Osteocyte (in vitro differentiated cells): ENCODE data around the gene TEF. TPM values are rescaled to one million over a fixed set of nuclear protein-coding genes. Genes with fewer than 3 reads are reported as not detected.

Experiments used
- DNase-seq: peaks from one replicate; pipeline ENCODE4 v3.0.0; 2021; ENCODE audit warnings: mixed read lengths; ENCODE audit not compliant: unreplicated experiment; ENCODE audit errors: extremely low spot score
- H3K27ac Mint-ChIP-seq: one replicate; pipeline ENCODE4 v1.8.0; 2021; ENCODE audit warnings: mild to moderate bottlenecking, mixed read lengths; ENCODE audit not compliant: unreplicated experiment
- H3K27me3 Mint-ChIP-seq: one replicate; pipeline ENCODE4 v1.8.0; 2021; ENCODE audit warnings: mixed read lengths; ENCODE audit not compliant: unreplicated experiment
- H3K36me3 Mint-ChIP-seq: one replicate; pipeline ENCODE4 v1.8.0; 2021; ENCODE audit warnings: mixed read lengths; ENCODE audit not compliant: unreplicated experiment
- H3K4me1 Mint-ChIP-seq: one replicate; pipeline ENCODE4 v1.8.0; 2021; ENCODE audit warnings: mixed read lengths; ENCODE audit not compliant: unreplicated experiment
- H3K4me3 Mint-ChIP-seq: one replicate; pipeline ENCODE4 v1.8.0; 2021; ENCODE audit warnings: mild to moderate bottlenecking, moderate library complexity, mixed read lengths; ENCODE audit not compliant: unreplicated experiment
- H3K9me3 Mint-ChIP-seq: one replicate; pipeline ENCODE4 v1.8.0; 2021; ENCODE audit warnings: mixed read lengths; ENCODE audit not compliant: unreplicated experiment
- total RNA-seq: library from RNA; stranded (reverse); gene quantifications from 2 replicates; pipeline ENCODE4 v1.2.1, GENCODE V29; 2021
- TF ChIP-seq, protein P1 (sequence below): fragments of 200-600 bp; sonication (generic); IDR thresholded peaks from 2 replicates; pipeline ENCODE4 v1.5.0; 2021; ENCODE audit warnings: antibody characterized with exemption, mild to moderate bottlenecking, moderate library complexity

The TEF gene
- total RNA-seq, 1 donor from 2014 or later, result 5.7 TPM

DNA sequence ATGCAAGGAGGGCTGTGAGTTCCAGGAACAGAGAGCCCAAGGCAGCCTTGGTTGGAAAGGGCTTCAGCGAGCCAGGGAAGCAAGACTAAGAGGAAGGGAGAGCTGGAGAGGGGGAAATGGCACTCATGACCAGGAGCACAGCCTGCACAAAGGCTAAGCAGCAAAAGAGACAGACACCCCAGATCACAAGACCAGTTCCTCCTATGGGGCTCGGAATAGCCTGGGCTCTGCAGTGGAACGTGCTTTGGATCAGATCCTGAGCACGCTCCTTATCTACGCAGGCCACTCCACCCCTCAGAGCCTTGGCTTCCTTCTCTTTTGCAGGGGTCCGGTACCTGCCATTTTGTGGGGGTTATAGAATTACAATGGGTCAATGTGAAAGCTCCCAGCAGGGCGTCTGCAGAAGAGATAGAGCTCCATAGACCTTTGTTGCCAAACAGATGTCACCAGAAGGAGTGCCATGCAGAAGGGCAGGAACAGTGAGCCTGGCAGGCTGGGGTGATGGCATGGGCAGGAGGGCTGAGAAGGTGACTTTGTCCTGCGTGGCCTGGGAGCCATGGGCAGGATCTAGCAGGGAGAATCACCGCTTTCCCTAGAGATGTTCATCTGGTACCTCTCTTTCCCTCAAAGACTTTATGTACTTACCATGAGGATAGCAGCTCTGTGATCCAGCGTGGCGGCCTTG lies 46.6 kb upstream of the TEF start:
- no peak overlapping the region for H3K27ac Mint-ChIP-seq
- TF ChIP-seq, protein P1, sequence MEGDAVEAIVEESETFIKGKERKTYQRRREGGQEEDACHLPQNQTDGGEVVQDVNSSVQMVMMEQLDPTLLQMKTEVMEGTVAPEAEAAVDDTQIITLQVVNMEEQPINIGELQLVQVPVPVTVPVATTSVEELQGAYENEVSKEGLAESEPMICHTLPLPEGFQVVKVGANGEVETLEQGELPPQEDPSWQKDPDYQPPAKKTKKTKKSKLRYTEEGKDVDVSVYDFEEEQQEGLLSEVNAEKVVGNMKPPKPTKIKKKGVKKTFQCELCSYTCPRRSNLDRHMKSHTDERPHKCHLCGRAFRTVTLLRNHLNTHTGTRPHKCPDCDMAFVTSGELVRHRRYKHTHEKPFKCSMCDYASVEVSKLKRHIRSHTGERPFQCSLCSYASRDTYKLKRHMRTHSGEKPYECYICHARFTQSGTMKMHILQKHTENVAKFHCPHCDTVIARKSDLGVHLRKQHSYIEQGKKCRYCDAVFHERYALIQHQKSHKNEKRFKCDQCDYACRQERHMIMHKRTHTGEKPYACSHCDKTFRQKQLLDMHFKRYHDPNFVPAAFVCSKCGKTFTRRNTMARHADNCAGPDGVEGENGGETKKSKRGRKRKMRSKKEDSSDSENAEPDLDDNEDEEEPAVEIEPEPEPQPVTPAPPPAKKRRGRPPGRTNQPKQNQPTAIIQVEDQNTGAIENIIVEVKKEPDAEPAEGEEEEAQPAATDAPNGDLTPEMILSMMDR, result no peak
- H3K9me3 Mint-ChIP-seq, result no peaks in the 10 kb centered on the region

GRCh38 chr22:41338614-41339212 lies 43.0 kb upstream of the TEF start:
- no peak overlapping the region for H3K27ac Mint-ChIP-seq
- H3K36me3 Mint-ChIP-seq, result peaks cover 24% of the 10 kb centered on the region
- H3K27me3 Mint-ChIP-seq, result no peaks in the 10 kb centered on the region
- no peaks in the 10 kb centered on the region for H3K9me3 Mint-ChIP-seq
- no peaks in the 10 kb centered on the region for H3K4me1 Mint-ChIP-seq
- no peak overlapping the region for H3K4me3 Mint-ChIP-seq
- DNase-seq, result no peak
- TF ChIP-seq, protein P1, result no peak

More for the DNA sequence above, 46.6 kb upstream of the TEF start:
- no peaks in the 10 kb centered on the region for H3K27me3 Mint-ChIP-seq
- peaks cover 29% of the 10 kb centered on the region for H3K36me3 Mint-ChIP-seq
- no peak for DNase-seq
- H3K4me3 Mint-ChIP-seq, result no peak overlapping the region
- no peaks in the 10 kb centered on the region for H3K4me1 Mint-ChIP-seq

- Mint-ChIP-seq H3K36me3 (peaks cover 30% of the 10 kb centered on the region), H3K9me3 (no peaks in the 10 kb centered on the region), H3K27ac (no peak overlapping the region), H3K4me3 (no peak overlapping the region), H3K4me1 (no peaks in the 10 kb centered on the region), H3K27me3 (no peaks in the 10 kb centered on the region)
- TF ChIP-seq, protein P1, result no peak
- DNase-seq, result no peak
These were observed 41.9 kb upstream of the TEF start for GRCh38 chr22:41339823-41340222.

GRCh38 chr22:41340357-41340756 lies 41.4 kb upstream of the TEF start:
- Mint-ChIP-seq H3K9me3 (no peaks in the 10 kb centered on the region), H3K27me3 (no peaks in the 10 kb centered on the region), H3K27ac (peak overlapping the region; percentile 23), H3K4me3 (no peak overlapping the region), H3K36me3 (peaks cover 28% of the 10 kb centered on the region), H3K4me1 (no peaks in the 10 kb centered on the region)
- no peak for DNase-seq
- TF ChIP-seq, protein P1, result no peak

DNA sequence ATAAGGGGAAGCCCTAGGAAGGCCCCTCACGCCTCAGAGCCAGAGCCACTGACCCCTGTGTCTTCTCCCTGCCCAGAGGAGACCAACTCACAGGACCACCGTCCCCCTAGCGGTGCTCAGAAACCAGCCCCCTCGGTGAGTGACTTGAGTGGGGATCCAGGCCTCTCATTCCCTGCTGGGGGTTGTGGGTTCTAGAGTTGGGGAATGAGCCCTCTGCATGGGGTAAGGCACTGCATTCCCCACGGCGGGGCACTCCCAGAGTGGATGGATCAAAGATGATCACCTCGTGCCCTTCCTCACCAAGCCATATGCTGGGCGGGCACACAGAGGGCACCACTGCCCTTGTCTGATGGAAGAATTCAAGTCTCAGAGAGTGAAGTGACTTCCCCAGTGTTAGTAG lies 40.7 kb upstream of the TEF start:
- Mint-ChIP-seq H3K36me3 (peaks cover 22% of the 10 kb centered on the region), H3K27me3 (no peaks in the 10 kb centered on the region), H3K4me3 (no peak overlapping the region), H3K9me3 (no peaks in the 10 kb centered on the region), H3K27ac (no peak overlapping the region), H3K4me1 (no peaks in the 10 kb centered on the region)
- DNase-seq, result no peak
- TF ChIP-seq, protein P1, result no peak
